H54 (cell line): ENCODE results near the gene UBE2E2.

Experiments
- DNase-seq: peaks from one replicate; pipeline ENCODE4 v3.0.0; 2011; ENCODE audit warnings: low spot score, mixed read lengths; ENCODE audit not compliant: insufficient read length
- FAIRE-seq: peaks from 3 replicates; lab custom pipeline; 2011; peaks lifted over from hg19 to GRCh38; lab: Jason Lieb, UNC
- POLR2A ChIP-seq: IDR thresholded peaks from 2 replicates; pipeline ENCODE4 v1.6.1; 2011; ENCODE audit warnings: low read depth, mild to moderate bottlenecking, low read length

The UBE2E2 gene

DNA sequence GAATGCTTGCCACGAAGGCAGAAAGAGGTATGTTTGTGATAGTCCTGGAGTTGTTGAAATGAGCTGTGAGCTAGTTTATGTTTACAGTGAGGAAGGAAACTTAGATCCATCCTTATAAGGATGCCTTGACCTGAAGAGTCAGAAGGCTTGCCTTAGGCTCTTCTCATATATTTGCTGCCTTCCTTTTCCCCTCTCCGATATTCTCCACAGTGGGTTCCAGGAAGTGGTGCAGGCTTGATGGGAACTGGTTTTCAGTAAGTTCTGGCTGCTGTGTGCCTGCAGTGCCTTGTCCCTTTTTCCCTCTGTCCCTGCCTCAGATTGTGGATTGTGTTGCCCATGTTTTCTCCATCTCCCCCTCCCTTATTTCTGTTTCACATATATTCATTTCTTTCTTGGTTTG is 315.3 kb downstream of the UBE2E2 start:
- FAIRE-seq (no peak), DNase-seq (no peak)
- no peak for TF ChIP-seq POLR2A

DNA sequence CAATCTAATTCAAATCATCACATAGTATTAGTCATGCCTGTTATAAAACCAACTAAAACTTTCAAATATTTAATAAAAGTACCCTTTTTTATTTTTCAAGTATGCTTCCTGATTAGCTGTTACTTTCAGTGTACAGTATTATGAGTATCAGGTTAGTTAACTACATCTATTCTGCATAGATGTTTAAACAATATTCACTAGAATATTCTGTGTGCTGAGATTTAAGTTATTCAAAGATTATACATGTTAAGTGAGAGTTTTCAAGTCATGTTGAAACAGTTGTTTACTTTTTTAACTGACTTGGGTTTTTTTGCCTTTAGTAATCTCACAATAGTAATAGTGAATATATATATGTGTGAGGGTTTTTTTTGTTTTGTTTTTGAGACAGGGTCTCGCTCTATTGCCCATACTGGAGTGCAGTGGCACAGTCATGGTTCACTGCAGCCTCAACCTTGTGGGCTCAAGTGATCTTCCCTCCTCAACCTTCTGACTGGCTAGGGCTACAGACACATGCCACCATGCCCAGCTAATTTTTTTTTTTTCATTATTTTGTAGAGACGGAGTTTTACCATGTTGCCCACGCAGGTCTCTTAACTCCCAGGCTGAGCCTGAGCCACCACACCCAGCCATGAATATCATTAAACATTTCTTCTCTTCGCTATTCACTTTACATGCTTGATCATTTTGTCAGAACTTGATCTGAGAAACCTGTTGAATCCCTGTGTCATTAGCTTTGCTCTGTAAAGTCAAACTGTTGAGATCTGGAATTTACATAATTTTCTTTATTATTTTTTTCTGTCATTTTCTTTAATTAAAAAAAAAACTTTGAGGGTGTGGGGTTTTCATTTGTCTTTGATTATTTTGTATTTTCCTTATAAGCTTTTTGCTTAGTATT is 316.4 kb downstream of the UBE2E2 start:
- FAIRE-seq (no peak), DNase-seq (no peak)
- TF ChIP-seq POLR2A, result no peak

DNA sequence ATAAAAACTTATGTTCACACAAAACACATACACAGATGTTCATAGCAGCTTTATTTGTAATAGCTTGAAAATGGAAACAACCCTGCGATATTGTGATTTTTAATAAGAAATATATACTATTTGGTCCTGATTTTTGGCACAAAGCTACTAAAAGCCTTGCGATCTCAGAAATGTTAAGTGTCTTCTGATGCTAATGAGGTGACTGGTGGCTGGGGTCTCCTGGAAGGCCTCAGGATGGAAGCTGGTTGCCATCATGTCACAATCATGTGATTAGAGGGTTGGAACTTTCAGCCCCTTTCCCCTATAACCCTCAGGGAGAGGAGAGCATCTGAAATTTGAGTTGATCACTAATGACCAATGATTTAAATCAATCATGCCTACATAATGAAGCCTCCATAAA is 324.2 kb downstream of the UBE2E2 start:
- FAIRE-seq, result no peak

DNA sequence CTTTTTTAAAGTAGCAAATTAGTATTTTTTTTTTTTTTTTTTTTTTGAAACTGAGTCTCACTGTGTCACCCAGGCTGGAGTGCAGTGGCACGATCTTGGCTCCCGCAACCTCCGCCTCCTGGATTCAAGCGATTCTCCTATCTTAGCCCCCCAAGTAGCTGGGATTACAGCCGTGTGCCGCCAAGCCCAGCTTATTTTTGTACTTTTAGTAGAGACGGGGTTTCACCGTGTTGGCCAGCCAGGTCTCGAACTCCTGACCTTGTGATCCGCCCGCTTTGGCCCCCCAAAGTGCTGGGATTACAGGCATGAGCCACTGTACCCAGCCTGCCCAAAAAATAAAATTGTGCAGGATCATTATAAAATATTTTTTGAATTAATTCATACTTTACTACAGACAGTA is 330.5 kb downstream of the UBE2E2 start:
- FAIRE-seq (no peak), DNase-seq (no peak)
- TF ChIP-seq POLR2A, result no peak

More for the DNA sequence above, 324.2 kb downstream of the UBE2E2 start:
- DNase-seq, result no peak
- no peak for TF ChIP-seq POLR2A

DNA sequence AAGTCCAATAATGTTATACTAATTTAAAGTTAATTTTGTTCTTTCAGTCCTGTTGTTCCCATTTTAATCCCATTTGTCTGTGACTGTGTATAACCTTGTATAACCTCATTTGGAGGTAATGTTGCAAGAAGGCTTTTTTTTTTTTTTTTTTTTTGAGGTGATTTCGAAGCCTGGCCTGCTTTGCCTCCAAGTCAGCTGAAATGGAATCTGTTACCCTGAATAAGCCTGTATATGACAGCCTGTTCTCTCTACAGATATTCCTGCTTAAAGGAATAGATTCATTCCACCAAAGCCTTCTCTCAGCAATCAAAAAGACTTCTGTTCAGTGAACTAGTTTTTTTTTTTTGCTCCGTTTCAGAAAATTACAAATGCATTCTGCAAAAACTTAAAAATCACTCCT is 330.9 kb downstream of the UBE2E2 start:
- no peak for FAIRE-seq
- no peak for DNase-seq
- TF ChIP-seq POLR2A, result no peak

DNA sequence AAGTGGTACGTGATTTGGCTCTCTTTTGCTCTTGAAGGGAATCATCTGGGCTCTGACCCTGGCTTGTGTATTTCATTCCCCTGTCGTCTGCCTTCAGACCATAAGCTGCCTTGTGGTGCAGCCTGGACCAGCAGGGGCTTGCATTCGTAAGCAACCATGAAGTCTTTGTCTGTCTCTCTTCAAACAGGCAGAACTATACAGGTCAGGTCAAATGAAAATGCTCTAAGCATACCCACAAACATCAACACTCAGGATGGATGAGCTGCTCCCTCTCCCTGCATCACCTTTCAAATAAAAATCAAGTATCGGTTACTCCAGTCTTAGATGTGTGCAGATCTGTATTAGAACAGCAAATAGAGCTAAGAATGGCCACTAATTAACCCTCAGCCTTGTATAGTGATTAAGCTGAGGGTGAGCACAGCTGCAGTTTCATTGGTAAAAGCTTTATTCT is 334.0 kb downstream of the UBE2E2 start:
- FAIRE-seq (no peak), DNase-seq (no peak)
- TF ChIP-seq POLR2A, result no peak

DNA sequence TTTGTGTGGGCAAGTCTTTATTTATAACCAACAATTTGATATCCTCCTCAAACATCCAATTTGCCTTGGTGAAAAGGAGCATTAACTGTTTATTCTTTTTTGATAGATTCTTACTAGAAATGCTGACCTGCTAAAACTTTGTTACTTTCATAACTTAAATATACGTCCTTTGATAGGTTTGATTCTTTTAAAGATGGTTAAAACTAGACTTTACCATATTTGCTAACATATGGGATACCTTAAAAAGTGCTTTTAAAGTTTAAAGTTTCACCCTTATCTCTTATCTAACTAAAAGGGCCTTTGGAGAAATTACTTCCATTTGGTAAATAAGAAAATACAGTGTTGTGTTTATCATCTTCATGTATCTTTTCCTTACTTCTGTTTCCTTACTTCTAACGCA is 336.1 kb downstream of the UBE2E2 start:
- no peak for FAIRE-seq
- TF ChIP-seq POLR2A, result no peak

DNA sequence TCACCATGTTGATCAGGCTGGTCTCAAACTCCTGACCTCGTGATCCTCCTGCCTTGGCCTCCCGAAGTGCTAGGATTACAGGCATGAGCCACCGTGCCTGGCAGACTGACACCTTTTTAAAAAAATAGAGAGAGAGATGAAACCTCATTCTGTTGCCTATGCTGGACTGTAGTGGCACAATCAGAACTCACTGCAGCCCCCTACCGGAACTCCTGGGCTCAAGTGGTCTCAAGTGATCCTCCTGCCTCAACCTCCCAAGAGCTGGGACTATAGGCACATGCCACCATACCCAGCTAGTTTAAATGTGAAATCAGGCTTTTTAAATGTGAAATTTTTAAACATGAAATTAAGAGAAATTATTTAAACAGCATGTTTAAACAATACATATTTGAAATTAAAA is 337.5 kb downstream of the UBE2E2 start:
- FAIRE-seq (no peak), DNase-seq (no peak)
- no peak for TF ChIP-seq POLR2A

More for the DNA sequence above, 336.1 kb downstream of the UBE2E2 start:
- no peak for DNase-seq

DNA sequence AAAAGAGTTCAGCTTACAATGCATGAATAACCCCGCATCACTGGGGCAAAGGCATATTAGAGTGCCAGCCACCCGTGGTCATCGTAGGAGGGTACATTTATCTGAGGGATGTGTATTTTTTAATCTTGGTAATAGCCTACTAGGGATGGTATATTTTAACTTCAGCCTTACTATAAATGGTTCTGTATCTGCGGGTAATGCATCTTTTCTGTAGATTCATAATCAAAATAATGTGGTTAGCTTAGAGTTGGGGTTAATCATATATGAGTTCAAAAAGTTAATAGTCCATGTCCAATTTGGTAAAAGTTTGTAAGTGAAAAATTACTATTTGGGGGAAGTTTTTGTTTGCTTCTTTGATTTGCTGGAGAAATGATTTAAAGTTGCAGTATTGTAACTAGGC is 339.0 kb downstream of the UBE2E2 start:
- TF ChIP-seq POLR2A, result no peak
- DNase-seq (no peak), FAIRE-seq (no peak)

DNA sequence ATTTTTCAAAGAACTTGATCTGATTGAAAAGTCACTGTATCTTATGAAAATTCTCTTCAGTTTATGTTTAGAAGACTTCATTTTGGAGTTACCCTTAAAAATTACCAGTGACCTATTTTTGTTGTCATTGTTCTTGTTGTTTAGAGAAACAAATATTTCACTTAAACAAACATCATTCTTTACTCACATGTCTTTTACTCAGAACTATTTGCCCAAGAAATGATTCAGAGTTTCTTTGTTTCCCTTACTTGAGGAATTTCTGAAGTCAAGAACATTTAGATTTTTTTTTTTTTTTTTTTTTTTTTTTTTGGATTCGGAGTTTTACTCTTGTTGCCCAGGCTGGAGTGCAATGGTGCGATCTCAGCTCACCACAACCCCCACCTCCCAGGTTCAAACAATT is 343.1 kb downstream of the UBE2E2 start:
- no peak for DNase-seq
- TF ChIP-seq POLR2A, result no peak
- no peak for FAIRE-seq

DNA sequence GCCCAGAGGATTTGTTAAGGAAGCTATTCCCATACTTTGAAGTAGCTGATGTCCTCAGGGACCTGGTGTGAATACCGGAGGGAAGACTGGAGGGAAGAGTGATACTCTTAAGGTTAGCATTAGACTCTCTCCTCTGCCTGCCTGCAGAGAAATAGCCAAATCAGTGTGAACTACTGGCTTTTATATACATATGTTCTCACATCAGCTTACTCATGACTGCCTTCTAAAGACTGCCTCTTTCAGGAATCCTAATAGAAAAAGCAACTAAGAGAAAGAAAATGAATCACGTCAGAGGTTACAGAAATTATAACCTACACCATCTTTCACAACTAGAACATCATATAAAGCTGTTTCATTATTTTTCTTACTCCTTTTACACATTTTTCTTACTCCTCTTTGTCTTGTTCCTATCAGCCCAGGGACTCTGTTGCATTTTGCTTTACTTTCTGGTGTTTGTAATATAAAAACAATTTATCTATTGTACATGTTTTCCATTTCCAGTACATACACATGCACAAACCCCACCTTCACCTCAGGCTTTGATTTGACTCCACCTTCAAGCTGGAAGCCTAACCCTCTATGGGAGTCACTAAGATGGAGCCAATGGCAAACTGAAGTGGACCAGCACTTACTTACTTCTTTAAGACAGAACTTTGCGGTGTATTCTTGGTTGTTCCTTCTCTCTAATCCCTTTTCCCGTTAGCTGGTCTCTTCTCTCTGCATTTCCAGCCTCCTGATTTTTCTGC is 345.0 kb downstream of the UBE2E2 start:
- DNase-seq (no peak), FAIRE-seq (peak; percentile 20)
- no peak for TF ChIP-seq POLR2A

DNA sequence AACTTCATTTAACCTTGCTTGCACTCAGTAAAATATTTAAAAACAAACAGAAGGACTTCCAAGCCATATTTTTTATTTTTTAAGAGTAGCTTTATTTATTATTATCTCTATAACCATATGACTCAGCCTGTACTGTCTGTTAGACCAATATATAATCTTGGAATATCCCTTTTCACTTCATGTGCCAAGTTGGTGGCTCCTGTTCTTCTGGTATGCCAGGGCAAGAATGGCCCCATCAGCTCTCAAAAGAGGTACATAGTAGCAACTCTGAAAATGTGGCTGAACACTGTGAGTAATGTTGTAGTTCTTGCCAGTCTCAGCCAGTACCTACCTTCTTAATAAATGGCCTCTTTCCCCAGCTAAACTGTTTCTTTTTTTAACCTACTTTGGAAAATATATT is 345.6 kb downstream of the UBE2E2 start:
- DNase-seq (no peak), FAIRE-seq (no peak)
- no peak for TF ChIP-seq POLR2A

DNA sequence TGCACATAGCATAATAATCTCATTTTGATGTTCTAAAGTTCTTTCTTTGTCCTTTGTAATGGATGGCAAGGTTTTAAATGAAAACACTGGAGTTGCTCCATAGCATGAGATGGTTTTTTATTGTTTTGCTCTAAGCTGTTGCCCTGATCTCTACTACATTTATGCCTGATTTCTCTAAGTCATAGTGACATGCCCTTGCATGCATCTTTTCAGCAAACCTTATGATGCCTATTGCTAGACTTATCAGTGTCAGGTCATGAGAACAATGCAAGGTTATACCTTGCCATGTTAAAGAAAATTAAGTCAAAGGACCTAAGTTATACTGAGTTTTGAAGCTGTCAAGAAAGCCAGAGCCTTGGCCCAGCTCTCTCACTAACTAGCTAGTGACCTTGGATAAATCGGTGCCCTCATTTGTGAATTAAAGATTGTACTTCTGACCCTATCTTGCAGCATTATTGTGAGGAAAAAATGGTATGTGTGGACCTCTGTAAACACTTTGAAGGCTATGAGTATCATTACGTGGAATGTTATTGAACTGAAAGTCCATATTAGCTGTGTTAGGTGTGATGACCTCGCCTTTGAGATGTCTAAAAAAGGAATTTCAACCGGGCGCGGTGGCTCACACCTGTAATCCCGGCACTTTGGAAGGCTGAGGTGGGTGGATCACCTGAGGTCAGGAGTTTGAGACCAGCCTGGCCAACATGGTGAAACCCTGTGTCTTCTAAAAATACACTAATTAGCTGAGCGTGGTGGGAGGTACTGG is 346.2 kb downstream of the UBE2E2 start:
- FAIRE-seq (no peak), DNase-seq (no peak)
- TF ChIP-seq POLR2A, result no peak

DNA sequence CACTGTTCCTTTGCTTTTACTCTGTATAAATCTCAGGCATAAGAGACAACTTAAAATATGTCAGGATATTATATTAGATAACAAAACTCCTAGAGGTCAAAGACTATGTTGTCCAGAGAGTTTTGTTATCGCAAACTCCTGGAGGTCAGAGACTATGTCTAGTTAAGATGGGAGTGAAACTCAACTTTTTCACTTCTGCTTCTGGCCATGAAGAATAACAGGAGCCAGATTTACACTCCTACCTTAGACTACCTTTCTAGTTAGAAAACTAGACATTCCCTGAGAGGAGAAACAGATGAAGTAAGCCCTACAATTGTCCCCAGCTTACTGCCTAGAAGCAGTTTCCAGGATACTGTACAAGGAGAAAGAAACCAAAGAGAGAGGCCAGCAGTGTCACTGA is 347.3 kb downstream of the UBE2E2 start:
- no peak for DNase-seq
- TF ChIP-seq POLR2A, result no peak
- no peak for FAIRE-seq
